GM12892 (cell line): ENCODE results near the gene PXK.

Experiments used
- DNase-seq: peaks from one replicate; pipeline ENCODE4 v3.0.0; 2011; ENCODE audit not compliant: insufficient read length
- FAIRE-seq: peaks from 2 replicates; lab custom pipeline; 2011; peaks lifted over from hg19 to GRCh38; lab: Jason Lieb, UNC
- POLR2A ChIP-seq: IDR thresholded peaks from 2 replicates; pipeline ENCODE4 v1.6.1; 2011; ENCODE audit warnings: low read depth, low read length, control low read depth
- POLR2AphosphoS5 ChIP-seq: IDR thresholded peaks from 2 replicates; pipeline ENCODE4 v1.6.1; 2011; ENCODE audit warnings: low read depth, low read length, control low read depth
- TAF1 ChIP-seq: IDR thresholded peaks from 2 replicates; pipeline ENCODE4 v1.6.1; 2011; ENCODE audit warnings: low read depth, mild to moderate bottlenecking, control low read depth, low read length, borderline replicate concordance

PXK gene

DNA sequence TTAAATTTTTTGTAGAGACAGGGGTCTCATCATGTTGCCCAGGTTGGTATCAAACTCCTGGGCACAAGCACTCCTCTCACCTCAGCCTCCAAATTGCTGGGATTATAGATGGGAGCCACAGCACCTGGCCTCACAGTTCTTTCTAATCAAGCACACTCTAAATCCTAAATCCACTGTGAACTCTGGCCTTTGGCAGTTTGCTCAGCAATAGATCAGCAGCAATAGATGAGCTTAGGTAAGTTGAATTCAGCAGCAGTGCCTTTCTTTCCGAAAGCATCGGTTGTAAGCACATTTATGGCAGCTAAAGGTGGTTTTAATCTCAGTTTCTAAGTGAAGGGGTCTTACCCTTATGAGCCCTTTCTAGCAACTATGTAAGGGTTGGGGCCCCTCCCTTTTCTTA lies 84.4 kb downstream of the PXK start:
- DNase-seq (no peak), FAIRE-seq (no peak)
- TF ChIP-seq TAF1, result no peak

- FAIRE-seq (no peak), DNase-seq (no peak)
- TF ChIP-seq POLR2A (no peak), POLR2AphosphoS5 (no peak), TAF1 (no peak)
Observed at GRCh38 chr3:58418227-58418626, 85.5 kb downstream of the PXK start.

DNA sequence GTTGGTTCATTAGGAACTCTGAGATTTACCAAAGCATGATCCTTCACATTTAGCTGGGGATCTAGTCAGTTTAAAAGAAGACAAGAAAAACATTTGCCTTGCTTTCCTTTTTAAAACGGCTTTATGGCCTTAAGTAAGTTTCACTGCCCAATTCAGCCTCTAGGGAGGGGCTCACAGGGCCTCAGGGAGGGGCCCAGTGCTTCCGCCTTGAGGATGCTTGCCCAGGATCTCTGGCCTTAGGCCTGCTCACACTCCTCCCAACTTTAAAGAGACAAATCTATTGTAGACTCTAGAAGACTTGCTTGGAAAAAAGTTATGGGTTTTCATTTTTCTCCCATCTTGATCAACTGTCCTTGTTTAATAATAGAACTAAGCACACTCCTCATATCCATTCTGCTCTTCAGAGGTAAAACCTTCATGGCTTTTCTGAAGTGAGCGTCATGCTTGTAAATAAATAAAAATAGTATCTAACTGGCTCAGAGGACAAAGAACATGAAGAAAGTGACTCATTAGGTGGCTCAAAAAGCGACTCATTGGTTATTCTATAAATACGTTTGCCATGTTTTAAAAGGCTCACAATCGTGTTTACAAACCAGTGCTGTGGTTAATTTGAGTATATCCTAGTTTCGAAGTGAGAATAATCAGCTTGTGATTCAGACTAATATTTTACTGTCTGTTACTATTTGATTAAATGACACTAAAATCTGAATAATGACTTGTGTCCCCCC lies 87.3 kb downstream of the PXK start:
- FAIRE-seq, result peak; percentile 5
- TF ChIP-seq POLR2AphosphoS5 (no peak), POLR2A (no peak)

GRCh38 chr3:58421004-58421403 lies 88.3 kb downstream of the PXK start:
- TF ChIP-seq POLR2AphosphoS5, result no peak
- TF ChIP-seq POLR2A, result no peak
- no peak for TF ChIP-seq TAF1
- DNase-seq (no peak), FAIRE-seq (no peak)

More for the DNA sequence above, 87.3 kb downstream of the PXK start:
- no peak for DNase-seq

- no peak for TF ChIP-seq POLR2A
- TF ChIP-seq POLR2AphosphoS5, result no peak
- TF ChIP-seq TAF1, result no peak
- no peak for FAIRE-seq
- DNase-seq, result no peak
Observed at GRCh38 chr3:58422756-58423325, 90.1 kb downstream of the PXK start.

- DNase-seq (no peak), FAIRE-seq (no peak)
- no peak for TF ChIP-seq POLR2AphosphoS5
Observed at GRCh38 chr3:58424613-58425012, 91.9 kb downstream of the PXK start.

GRCh38 chr3:58425782-58426181 lies 93.1 kb downstream of the PXK start:
- FAIRE-seq, result no peak
- DNase-seq, result no peak
- no peak for TF ChIP-seq POLR2AphosphoS5

- FAIRE-seq (peak; percentile 9), DNase-seq (no peak)
- TF ChIP-seq POLR2A (no peak), POLR2AphosphoS5 (no peak), TAF1 (no peak)
Observed at GRCh38 chr3:58427661-58428361, 95.1 kb downstream of the PXK start.

- peak; percentile 92 for FAIRE-seq
- DNase-seq, result peak; percentile 25
- TF ChIP-seq POLR2A (no peak), TAF1 (no peak), POLR2AphosphoS5 (no peak)
Observed at GRCh38 chr3:58429657-58430056, 97.0 kb downstream of the PXK start.

GRCh38 chr3:58432905-58433304 lies 100.2 kb downstream of the PXK start:
- DNase-seq (no peak), FAIRE-seq (peak; percentile 44)
- no peak for TF ChIP-seq POLR2A
- no peak for TF ChIP-seq POLR2AphosphoS5
- no peak for TF ChIP-seq TAF1

DNA sequence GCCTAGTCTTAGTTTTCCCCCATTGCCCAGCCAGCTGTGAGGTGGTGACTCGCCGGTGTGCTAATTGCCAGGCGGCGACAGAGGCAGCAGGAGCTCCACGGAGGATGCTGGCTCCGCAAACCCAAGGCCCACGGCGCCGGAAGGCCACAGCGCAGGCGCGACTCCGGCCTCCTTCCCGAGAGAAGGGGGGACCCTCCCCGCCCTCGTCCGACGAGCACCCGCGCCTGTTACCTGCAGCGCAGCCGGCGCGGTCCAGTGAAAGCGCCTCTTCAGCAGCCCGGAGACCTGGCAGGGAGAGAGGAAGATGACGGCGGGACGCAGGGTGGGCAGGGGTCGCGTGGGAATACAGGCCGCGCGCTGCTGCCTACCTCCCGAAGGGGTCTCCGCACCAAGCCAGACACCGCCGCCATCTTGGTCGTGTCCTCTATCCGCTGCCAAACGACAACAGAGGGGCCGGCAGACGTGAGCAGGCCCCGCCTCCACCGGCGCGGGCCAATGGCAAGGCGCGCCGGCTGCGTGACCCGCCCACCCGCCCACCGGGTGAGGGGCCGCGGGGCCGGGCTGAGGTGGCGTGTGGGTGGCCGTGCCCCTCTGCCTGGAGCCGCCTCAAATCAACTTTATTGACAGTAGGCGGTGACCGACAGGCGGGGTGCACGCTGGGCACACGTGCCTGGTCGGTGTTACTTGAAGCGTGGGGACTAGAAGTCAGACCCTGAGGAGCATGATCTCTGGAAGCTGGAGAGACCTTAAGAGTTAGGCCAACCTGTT lies 100.9 kb downstream of the PXK start, which contains the start of gene PDHB:
TSS of gene PDHB (minus strand) at position 433 of the 768 bp plus-strand sequence. CDS start at position 410, 23 bp downstream.
- peak; percentile 91 for DNase-seq
- FAIRE-seq, result peak; percentile 95
- TF ChIP-seq POLR2AphosphoS5 (peak; percentile 84), POLR2A (peak; percentile 82), TAF1 (0 out of 2 replicates have a peak, but pooled peaks have one; percentile 53)
